MG63 (cell line): ENCODE data around the gene POLR3K. TPM values are rescaled to one million over a fixed set of nuclear protein-coding genes. Genes with fewer than 3 reads are reported as not detected.

Experiments used
- DNase-seq: peaks from one replicate; pipeline ENCODE4 v3.0.0-alpha.2; 2020
- H3K27me3 ChIP-seq: fragments of 250-450 bp; sonication (Bioruptor Pico); 2 replicates; pipeline ENCODE4 v1.5.1; 2020; ENCODE audit warnings: mild to moderate bottlenecking, moderate library complexity
- H3K36me3 ChIP-seq: fragments of 250-450 bp; sonication (Bioruptor Pico); 2 replicates; pipeline ENCODE4 v1.5.1; 2020; ENCODE audit warnings: mild to moderate bottlenecking, moderate library complexity
- H3K4me3 ChIP-seq: fragments of 250-450 bp; sonication (Bioruptor Pico); 2 replicates; pipeline ENCODE4 v1.5.1; 2020; ENCODE audit warnings: mild to moderate bottlenecking, moderate library complexity
- H3K9me3 ChIP-seq: fragments of 250-450 bp; sonication (Bioruptor Pico); 2 replicates; pipeline ENCODE4 v1.5.1; 2020; ENCODE audit warnings: mild to moderate bottlenecking, moderate library complexity
- total RNA-seq: library from RNA; depleted of rRNA; stranded (reverse); fragments of >200 nt; shearing (Covaris generic); gene quantifications from 2 replicates; pipeline ENCODE4 v1.2.3, GENCODE V29; 2014; ENCODE audit warnings: low replicate concordance

POLR3K gene
- total RNA-seq, 1 experiment from 2014 or later = 25.5 TPM

GRCh38 chr16:83781-84615, 30.6 kb upstream of the POLR3K start:
- Histone ChIP-seq H3K4me3 (no peak overlapping the region), H3K27me3 (no peaks in the 10 kb centered on the region), H3K9me3 (no peaks in the 10 kb centered on the region), H3K36me3 (peaks cover 77% of the 10 kb centered on the region)
- DNase-seq = peak; percentile 89

GRCh38 chr16:83060-83603, 29.7 kb upstream of the POLR3K start:
- Histone ChIP-seq H3K27me3 (no peaks in the 10 kb centered on the region), H3K9me3 (no peaks in the 10 kb centered on the region), H3K4me3 (no peak overlapping the region), H3K36me3 (peaks cover 73% of the 10 kb centered on the region)
- no peak for DNase-seq

GRCh38 chr16:79151-80054, 26.0 kb upstream of the POLR3K start:
- H3K36me3 ChIP-seq = peaks cover 46% of the 10 kb centered on the region

GRCh38 chr16:78444-79150, 25.2 kb upstream of the POLR3K start:
- Histone ChIP-seq H3K27me3 (no peaks in the 10 kb centered on the region), H3K4me3 (peak overlapping the region; percentile 63), H3K36me3 (peaks cover 38% of the 10 kb centered on the region), H3K9me3 (no peaks in the 10 kb centered on the region)
- DNase-seq = peak; percentile 70

More at GRCh38 chr16:79151-80054, 26.0 kb upstream of the POLR3K start:
- H3K4me3 ChIP-seq = peak overlapping the region; percentile 63
- H3K27me3 ChIP-seq = no peaks in the 10 kb centered on the region
- no peak for DNase-seq
- no peaks in the 10 kb centered on the region for H3K9me3 ChIP-seq

GRCh38 chr16:77807-78443, 24.5 kb upstream of the POLR3K start, which contains the start of gene MPG:
TSS of gene MPG (plus strand) at chr16:78225. CDS start at chr16:78310, 85 bp downstream.
- H3K4me3 ChIP-seq = peak within 1 kb of the TSS; percentile 63
- DNase-seq = peak; percentile 93
- no peaks in the 10 kb centered on the region for H3K9me3 ChIP-seq
- H3K27me3 ChIP-seq = no peaks in the 10 kb centered on the region
- H3K36me3 ChIP-seq = peaks cover 32% of the 10 kb centered on the region

- peaks cover 26% of the 10 kb centered on the region for H3K36me3 ChIP-seq
These were observed 23.9 kb upstream of the POLR3K start for GRCh38 chr16:77273-77806.

GRCh38 chr16:76535-77272, 23.3 kb upstream of the POLR3K start:
- Histone ChIP-seq H3K4me3 (peak overlapping the region; percentile 63), H3K27me3 (no peaks in the 10 kb centered on the region), H3K9me3 (no peaks in the 10 kb centered on the region), H3K36me3 (peaks cover 24% of the 10 kb centered on the region)
- peak; percentile 99 for DNase-seq

More at GRCh38 chr16:77273-77806, 23.9 kb upstream of the POLR3K start:
- H3K9me3 ChIP-seq = no peaks in the 10 kb centered on the region
- no peaks in the 10 kb centered on the region for H3K27me3 ChIP-seq
- H3K4me3 ChIP-seq = peak overlapping the region; percentile 63
- DNase-seq = peak; percentile 69

- DNase-seq = peak; percentile 91
- Histone ChIP-seq H3K4me3 (no peak overlapping the region), H3K36me3 (peaks cover 19% of the 10 kb centered on the region), H3K27me3 (no peaks in the 10 kb centered on the region), H3K9me3 (no peaks in the 10 kb centered on the region)
These were observed 22.4 kb upstream of the POLR3K start for GRCh38 chr16:75580-76501.

GRCh38 chr16:74747-75334, 21.4 kb upstream of the POLR3K start:
- no peaks in the 10 kb centered on the region for H3K9me3 ChIP-seq
- peaks cover 9% of the 10 kb centered on the region for H3K36me3 ChIP-seq
- H3K27me3 ChIP-seq = no peaks in the 10 kb centered on the region
- no peak overlapping the region for H3K4me3 ChIP-seq
- DNase-seq = no peak

GRCh38 chr16:74051-74746, 20.8 kb upstream of the POLR3K start:
- H3K36me3 ChIP-seq = peaks cover 3% of the 10 kb centered on the region
- DNase-seq = no peak

GRCh38 chr16:72561-73548, 19.4 kb upstream of the POLR3K start, which contains the start of gene RHBDF1:
TSS of gene RHBDF1 (minus strand) at chr16:72631. CDS start at chr16:65015, 7,616 bp downstream.
- Histone ChIP-seq H3K4me3 (peak within 1 kb of the TSS; percentile 87), H3K9me3 (no peaks in the 10 kb centered on the region), H3K36me3 (no peaks in the 10 kb centered on the region), H3K27me3 (no peaks in the 10 kb centered on the region)
- DNase-seq = peak; percentile 70

More at GRCh38 chr16:74051-74746, 20.8 kb upstream of the POLR3K start:
- Histone ChIP-seq H3K4me3 (no peak overlapping the region), H3K9me3 (no peaks in the 10 kb centered on the region), H3K27me3 (no peaks in the 10 kb centered on the region)
